PC-9 (cell line): ENCODE measurements around the gene LY86.

Experiments
- EZH2 ChIP-seq: fragments of 200-600 bp; sonication (generic); IDR thresholded peaks from 2 replicates; pipeline ENCODE4 v1.8.0; 2017; ENCODE audit warnings: antibody characterized with exemption, low read depth
- TF ChIP-seq, protein P1 (sequence below): fragments of 200-600 bp; sonication (generic); conservative IDR thresholded peaks from 2 replicates; pipeline ENCODE4 v1.6.1; 2017; ENCODE audit warnings: mixed run types, antibody characterized with exemption, mild to moderate bottlenecking, moderate library complexity

- TF ChIP-seq, protein P1, sequence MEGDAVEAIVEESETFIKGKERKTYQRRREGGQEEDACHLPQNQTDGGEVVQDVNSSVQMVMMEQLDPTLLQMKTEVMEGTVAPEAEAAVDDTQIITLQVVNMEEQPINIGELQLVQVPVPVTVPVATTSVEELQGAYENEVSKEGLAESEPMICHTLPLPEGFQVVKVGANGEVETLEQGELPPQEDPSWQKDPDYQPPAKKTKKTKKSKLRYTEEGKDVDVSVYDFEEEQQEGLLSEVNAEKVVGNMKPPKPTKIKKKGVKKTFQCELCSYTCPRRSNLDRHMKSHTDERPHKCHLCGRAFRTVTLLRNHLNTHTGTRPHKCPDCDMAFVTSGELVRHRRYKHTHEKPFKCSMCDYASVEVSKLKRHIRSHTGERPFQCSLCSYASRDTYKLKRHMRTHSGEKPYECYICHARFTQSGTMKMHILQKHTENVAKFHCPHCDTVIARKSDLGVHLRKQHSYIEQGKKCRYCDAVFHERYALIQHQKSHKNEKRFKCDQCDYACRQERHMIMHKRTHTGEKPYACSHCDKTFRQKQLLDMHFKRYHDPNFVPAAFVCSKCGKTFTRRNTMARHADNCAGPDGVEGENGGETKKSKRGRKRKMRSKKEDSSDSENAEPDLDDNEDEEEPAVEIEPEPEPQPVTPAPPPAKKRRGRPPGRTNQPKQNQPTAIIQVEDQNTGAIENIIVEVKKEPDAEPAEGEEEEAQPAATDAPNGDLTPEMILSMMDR, result no peak
- TF ChIP-seq EZH2, result no peak
Observed at GRCh38 chr6:6622501-6622900, 34.0 kb downstream of the LY86 start.
